Measurements from ENCODE around the gene WRAP73. TPM values are rescaled to one million over a fixed set of nuclear protein-coding genes. Genes with fewer than 3 reads are reported as not detected.

The WRAP73 gene
- total and polyA plus RNA-seq, 9 of the 15 experiments (the other 6 are each of a cell fraction or from before 2014, with no cell fraction given), result 4.3 to 51.8 (median 30.1) TPM

DNA sequence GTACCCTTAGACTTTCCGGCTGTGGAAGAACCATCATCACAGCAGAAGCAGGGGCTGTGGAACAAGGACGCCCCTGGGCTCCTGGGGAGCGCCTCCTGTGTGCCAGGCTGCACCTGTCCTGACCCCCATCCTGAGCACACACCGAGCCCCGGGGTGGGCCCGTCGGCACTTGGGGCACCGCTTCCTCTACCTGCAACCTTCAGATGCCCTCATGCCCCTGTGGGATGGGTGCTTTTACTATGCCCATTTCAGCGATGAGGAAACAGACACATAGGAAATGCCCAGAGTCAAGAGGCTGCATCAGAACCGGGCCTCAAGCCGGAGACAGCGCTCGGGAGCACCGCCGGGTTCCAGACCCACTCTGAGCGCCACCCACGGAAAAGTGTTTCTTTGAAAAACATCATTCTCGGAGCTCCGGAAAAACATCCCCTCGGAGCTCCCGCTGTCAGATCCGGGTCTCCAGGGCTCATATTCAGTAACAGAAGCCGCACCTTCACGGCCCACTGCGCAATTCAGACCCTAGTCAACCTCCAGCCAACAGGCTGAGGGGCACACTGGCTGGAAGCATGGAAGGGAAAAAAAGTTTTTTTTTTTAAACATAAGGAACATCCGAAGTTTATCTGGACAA lies 17.1 kb downstream of the WRAP73 start:
- no peak overlapping the region for H3K9ac ChIP-seq (ENCODE audit: insufficient read depth in 1 of 2, low read depth in 2 of 2, low read length in 2 of 2)
- no peaks in the 10 kb centered on the region for H3K27me3 ChIP-seq (ENCODE audit: control insufficient read depth in 2 of 2, insufficient read depth in 2 of 2, low read length in 2 of 2)
- H2AFZ ChIP-seq (ENCODE audit: low read depth, low read length), result no peak overlapping the region
- peaks cover 0 to 13% of the 10 kb centered on the region in 2 experiments; a peak in 1 of 5 replicates for H3K4me1 ChIP-seq (replicated peaks in 1 of 2; ENCODE audit: control insufficient read depth in 2 of 2, insufficient read depth in 2 of 2, low read length in 2 of 2)
- no TSS peak for BruUV-seq (replicated peaks)
- ATAC-seq (no peak), DNase-seq (ENCODE audit: extremely low read depth in 1 of 4, low spot score in 3 of 4) (no peak), FAIRE-seq (no peak)
- no peaks in the 10 kb centered on the region for H3K9me3 ChIP-seq (replicated peaks; ENCODE audit: control insufficient read depth, insufficient read depth, low read depth, low read length)
- CTCF ChIA-PET (ENCODE audit: low intra/inter-chr PET ratio), result no interaction called here
- no peak overlapping the region for H3K27ac ChIP-seq (ENCODE audit: extremely low read depth, low read depth, low read length)
- no peaks in the 10 kb centered on the region for H3K9me1 ChIP-seq (ENCODE audit: control insufficient read depth, insufficient read depth, low read length)
- WGBS (ENCODE audit: insufficient coverage, low coverage, missing lambda C conversion rate), result 90% methylated on average over 26 of the region's 26 CpGs
- H3K4me2 ChIP-seq (ENCODE audit: insufficient read depth, low read length), result no peak overlapping the region
- POLR2A ChIA-PET, result interaction anchor here (0.9 to 2.9 kb wide), 2 partner anchors 9 to 89 kb away, joined by 4 to 8 read pairs; no protein-coding TSS in a partner anchor
- TF ChIP-seq, protein P1, sequence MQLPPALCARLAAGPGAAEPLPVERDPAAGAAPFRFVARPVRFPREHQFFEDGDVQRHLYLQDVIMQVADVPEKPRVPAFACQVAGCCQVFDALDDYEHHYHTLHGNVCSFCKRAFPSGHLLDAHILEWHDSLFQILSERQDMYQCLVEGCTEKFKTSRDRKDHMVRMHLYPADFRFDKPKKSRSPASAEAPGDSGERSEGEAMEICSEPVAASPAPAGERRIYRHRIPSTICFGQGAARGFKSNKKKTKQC (CRISPR knock-in tag; IDR thresholded peaks at IDR 0.05), result no peak
- TF ChIP-seq HSF4 (CRISPR knock-in tag; IDR thresholded peaks at IDR 0.05; ENCODE audit: borderline replicate concordance), result no peak
- no peak for TF ChIP-seq MEF2D (tag; conservative IDR thresholded peaks at IDR 0.05; ENCODE audit: low read depth)
- no peak for TF ChIP-seq RBFOX2 (IDR thresholded peaks at IDR 0.05; ENCODE audit: low read depth, low read length)
- 0 out of 2 replicates have a peak, but pooled peaks have one; percentile 34 for TF ChIP-seq E2F3 (CRISPR knock-in tag; IDR thresholded peaks at IDR 0.05)
- H3K4me3 ChIP-seq, result no peak overlapping the region
- in situ Hi-C loops (cut with MboI) (no loop called here), intact Hi-C loops (cut with micrococcal nuclease) (no loop called here)
- H3K36me3 ChIP-seq (ENCODE audit: control insufficient read depth, insufficient read depth, low read length), result peaks cover 62% of the 10 kb centered on the region; the same call in 2 of the 3 replicates
- H4K20me1 ChIP-seq (replicated peaks; ENCODE audit: control insufficient read depth, insufficient read depth, low read length), result no peaks in the 10 kb centered on the region
- H3K79me2 ChIP-seq (ENCODE audit: control insufficient read depth, insufficient read depth, low read length), result no peaks in the 10 kb centered on the region
